Mucosa of stomach (tissue), 1 donor: ENCODE results near the gene PDXDC1.
"Not testable (repeated sequence)": the region's sequence is repeated elsewhere in the genome, so short reads cannot be mapped to it uniquely, and the experiment has no call there.

Source experiments
- H3K27me3 ChIP-seq: one replicate; pipeline ENCODE4 v1.7.0; 2013; ENCODE audit warnings: mild to moderate bottlenecking, low read length; ENCODE audit not compliant: control insufficient read depth, insufficient read depth
- H3K36me3 ChIP-seq: one replicate; pipeline ENCODE4 v1.7.0; 2013; ENCODE audit warnings: low read length; ENCODE audit not compliant: control insufficient read depth, insufficient read depth
- H3K4me1 ChIP-seq: one replicate; pipeline ENCODE4 v1.7.0; 2013; ENCODE audit warnings: mild to moderate bottlenecking, low read length; ENCODE audit not compliant: control insufficient read depth, insufficient read depth
- H3K4me3 ChIP-seq: one replicate; pipeline ENCODE4 v1.7.0; 2013; ENCODE audit warnings: low read length
- H3K9ac ChIP-seq: one replicate; pipeline ENCODE4 v1.7.0; 2013; ENCODE audit warnings: mild to moderate bottlenecking, low read length, moderate library complexity
- H3K9me3 ChIP-seq: one replicate; pipeline ENCODE4 v1.7.0; 2013; ENCODE audit warnings: mild to moderate bottlenecking, low read length, moderate library complexity; ENCODE audit not compliant: control insufficient read depth
- donor health status: Pancreatic carcinoma.

PDXDC1 gene

DNA sequence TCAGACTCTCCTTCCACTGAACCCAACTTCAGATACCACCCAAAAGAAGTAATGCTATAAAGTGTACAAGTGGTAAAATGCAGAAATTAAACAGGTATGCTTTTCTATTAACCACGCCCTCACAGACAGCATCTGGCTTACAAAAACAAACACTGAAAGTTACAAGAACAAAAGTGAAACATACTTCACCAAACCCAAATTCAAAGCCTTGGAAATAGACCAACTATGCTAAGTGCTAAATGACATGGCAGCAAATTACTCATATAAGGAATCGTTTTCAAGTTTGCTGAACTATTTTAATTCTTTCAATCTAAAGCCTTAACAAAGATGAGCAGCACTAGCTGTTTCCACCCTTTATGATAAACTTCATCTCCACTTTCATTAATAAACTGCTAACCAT is 101.3 kb downstream of the PDXDC1 start:
- H3K9ac ChIP-seq, H3K4me1 ChIP-seq, H3K36me3 ChIP-seq, H3K27me3 ChIP-seq, H3K4me3 ChIP-seq, H3K9me3 ChIP-seq: not testable (repeated sequence)

GRCh38 chr16:15080883-15081282 is 106.1 kb downstream of the PDXDC1 start:
- H3K4me3 ChIP-seq, H3K27me3 ChIP-seq, H3K9me3 ChIP-seq, H3K36me3 ChIP-seq, H3K4me1 ChIP-seq, H3K9ac ChIP-seq: not testable (repeated sequence)

DNA sequence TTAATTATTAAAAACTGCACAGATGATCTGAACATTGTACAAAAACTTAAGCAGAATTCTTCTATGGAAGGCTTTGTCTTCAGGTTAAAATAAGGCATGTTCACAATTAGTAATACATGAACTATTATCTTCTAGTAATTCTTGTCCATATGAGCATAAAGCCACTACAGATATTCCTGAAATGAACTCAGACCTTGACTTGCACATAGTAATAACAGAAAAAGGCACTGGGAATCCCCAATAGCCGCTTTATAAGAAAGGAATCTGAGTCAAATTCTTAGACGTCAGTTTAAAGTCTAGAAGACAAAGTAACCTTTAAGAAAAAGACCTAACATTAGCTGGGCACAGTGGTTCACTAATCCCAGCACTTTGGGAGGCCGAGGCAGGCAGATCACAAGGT is 108.0 kb downstream of the PDXDC1 start:
- H3K36me3 ChIP-seq, H3K9me3 ChIP-seq, H3K9ac ChIP-seq, H3K4me3 ChIP-seq, H3K27me3 ChIP-seq, H3K4me1 ChIP-seq: not testable (repeated sequence)

DNA sequence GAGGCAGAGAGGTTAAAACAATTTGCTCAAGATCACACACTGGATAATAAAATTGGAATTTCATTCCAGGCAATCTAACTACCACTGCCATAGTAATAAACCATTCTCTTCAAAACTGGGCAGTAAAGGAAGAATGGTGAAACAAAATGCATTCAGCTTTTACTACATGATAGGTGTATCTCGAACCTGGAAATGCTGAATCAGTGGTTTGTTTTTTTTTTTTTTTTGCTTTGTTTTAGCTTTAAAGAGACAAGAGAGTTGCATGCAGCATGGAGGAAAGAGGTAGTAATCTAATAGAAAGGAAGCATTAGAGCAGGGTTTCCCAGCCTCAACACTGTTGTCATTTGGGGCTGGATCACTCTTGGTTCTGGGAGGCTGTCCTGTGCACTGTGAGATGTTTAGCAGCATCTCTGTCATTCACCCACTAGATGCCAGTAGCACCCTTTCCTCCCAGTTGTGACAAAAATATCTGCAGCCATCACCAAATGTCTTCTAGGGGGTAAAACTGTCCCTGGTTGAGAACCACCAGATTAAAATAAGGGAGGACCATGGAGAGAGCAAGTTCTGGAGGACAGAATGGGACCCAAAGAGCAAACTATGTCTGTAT is 115.9 kb downstream of the PDXDC1 start:
- not testable (repeated sequence) for H3K4me1 ChIP-seq, H3K9ac ChIP-seq, H3K4me3 ChIP-seq, H3K9me3 ChIP-seq, H3K36me3 ChIP-seq, H3K27me3 ChIP-seq

GRCh38 chr16:15093571-15093954 is 118.7 kb downstream of the PDXDC1 start:
- H3K36me3 ChIP-seq, H3K9me3 ChIP-seq, H3K4me1 ChIP-seq, H3K27me3 ChIP-seq: not testable (repeated sequence)
- peak overlapping the region; percentile 83 for H3K9ac ChIP-seq
- H3K4me3 ChIP-seq: peak overlapping the region; percentile 72

DNA sequence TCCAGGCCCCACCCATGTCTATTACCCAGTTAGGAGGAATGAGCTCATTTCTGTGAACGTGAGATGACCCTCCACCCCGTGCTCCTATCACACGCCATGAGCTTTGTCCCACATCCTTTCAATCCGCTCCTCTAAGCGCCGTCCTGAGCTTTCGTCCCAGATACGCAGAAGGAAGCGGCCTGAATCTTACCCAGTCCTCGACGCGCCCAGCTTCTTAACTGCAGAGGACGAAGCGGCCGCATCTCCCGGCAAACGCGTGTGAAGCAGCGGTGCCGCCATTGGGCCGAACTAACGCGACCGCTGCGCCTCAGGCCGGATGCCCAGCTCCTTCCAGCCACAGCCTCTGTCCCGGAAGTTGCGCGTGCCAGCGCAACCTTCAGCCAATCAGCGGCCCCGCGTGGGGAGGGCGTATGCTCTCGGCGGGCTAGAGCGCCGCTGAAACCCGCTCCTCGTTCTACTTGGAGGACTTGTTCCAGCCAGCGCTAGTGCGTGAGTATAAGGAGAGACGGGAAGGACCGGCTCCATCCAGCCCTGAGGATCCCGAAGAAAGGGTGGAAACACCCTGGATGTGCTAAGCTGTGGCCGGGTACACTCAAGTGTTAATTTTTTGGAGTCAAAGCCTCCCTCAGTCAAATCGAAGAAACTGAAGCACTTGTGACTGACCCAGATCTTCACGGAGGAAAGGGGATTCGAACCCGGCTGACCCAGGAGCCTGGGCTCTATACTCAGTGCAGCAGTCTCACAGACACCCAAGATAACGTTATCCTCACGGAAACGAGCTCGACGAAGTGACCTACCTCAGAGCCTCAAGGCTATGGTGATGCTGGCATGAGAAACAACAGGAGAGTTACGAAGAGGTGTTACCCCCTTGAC is 119.4 kb downstream of the PDXDC1 start, which contains the start of gene RRN3:
RRN3 (minus strand) TSS at position 318 of the 873 bp plus-strand sequence; CDS start at position 279, 39 bp downstream.
- H3K27me3 ChIP-seq, H3K4me1 ChIP-seq, H3K36me3 ChIP-seq, H3K9me3 ChIP-seq: not testable (repeated sequence)
- peak within 1 kb of the TSS; percentile 83 for H3K9ac ChIP-seq
- peak within 1 kb of the TSS; percentile 72 for H3K4me3 ChIP-seq

DNA sequence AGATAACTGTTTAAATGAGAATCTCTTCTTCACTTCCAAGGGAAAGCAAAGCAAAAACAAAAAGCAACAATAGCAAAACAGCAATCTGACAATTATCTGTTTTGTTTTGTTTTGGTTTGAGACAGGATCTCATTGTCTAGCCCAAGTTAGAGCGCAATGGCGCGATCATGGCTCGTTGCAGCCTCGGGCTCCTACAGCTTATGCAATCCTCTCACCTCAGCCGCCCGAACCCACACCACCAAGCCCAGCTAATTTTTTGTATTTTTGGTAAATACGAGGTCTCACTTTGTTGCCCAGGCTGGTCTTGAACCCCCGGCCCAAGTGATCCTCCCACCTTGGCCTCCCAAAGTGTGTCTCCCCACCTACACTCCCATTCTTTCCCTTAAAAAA is 121.8 kb downstream of the PDXDC1 start:
- not testable (repeated sequence) for H3K9me3 ChIP-seq

DNA sequence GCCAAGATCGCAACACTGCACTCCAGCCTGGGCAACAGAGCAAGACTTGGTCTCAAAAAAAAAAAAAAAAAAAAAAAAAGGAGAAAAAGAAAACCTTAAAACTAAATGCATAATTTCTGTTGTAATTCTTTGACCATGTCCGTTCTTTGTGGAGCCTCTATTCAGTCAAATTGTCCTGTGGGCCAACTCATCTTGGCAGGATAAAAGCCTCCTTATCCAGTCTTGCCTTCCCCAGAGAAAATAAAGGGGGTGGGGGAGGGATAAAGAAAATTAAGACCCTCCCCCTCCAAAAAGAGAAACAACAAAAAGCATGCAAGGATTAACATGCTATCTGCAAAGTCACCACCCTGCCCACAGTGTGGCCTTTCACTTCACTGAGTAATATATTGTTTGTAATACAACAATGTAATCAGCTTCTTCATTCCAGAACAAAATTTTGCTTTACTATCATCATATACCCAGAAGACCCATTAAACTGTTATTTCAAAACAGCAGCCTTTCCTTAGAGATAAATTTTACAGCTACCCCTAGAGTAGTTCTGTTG is 124.6 kb downstream of the PDXDC1 start:
- H3K36me3 ChIP-seq, H3K9ac ChIP-seq, H3K27me3 ChIP-seq, H3K4me3 ChIP-seq, H3K4me1 ChIP-seq, H3K9me3 ChIP-seq: not testable (repeated sequence)

More for the DNA sequence above, 121.8 kb downstream of the PDXDC1 start:
- not testable (repeated sequence) for H3K9ac ChIP-seq, H3K4me1 ChIP-seq, H3K36me3 ChIP-seq, H3K27me3 ChIP-seq, H3K4me3 ChIP-seq

DNA sequence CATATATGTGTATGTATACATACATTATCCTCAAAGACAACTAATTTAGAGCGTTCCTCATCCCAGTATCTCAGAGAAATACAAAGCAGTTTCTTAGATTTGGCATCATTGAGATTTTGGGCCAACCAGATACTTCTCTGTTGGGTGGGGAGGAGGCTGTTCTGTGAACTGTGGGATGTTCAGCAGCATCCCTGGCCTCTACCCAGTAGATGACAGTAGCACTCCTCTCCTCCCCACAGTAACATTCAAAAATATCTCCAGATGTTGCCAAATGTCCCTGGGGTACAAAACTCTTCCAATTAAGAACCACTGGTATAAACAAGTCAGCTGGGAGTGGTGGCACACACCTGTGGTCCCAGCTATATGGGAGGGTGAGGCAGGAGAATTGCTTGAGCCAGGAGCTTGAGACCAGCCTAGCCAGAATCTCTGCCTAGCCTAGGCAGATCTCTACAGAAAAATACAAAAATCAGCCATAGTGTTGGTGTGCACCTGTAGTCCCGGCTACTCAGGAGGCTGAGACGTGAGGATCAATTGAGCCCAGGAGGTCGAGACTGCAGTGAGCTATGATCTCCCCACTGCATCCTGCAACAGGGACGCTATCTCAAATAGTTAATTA is 125.7 kb downstream of the PDXDC1 start:
- not testable (repeated sequence) for H3K9ac ChIP-seq, H3K9me3 ChIP-seq, H3K4me3 ChIP-seq, H3K27me3 ChIP-seq, H3K4me1 ChIP-seq, H3K36me3 ChIP-seq

DNA sequence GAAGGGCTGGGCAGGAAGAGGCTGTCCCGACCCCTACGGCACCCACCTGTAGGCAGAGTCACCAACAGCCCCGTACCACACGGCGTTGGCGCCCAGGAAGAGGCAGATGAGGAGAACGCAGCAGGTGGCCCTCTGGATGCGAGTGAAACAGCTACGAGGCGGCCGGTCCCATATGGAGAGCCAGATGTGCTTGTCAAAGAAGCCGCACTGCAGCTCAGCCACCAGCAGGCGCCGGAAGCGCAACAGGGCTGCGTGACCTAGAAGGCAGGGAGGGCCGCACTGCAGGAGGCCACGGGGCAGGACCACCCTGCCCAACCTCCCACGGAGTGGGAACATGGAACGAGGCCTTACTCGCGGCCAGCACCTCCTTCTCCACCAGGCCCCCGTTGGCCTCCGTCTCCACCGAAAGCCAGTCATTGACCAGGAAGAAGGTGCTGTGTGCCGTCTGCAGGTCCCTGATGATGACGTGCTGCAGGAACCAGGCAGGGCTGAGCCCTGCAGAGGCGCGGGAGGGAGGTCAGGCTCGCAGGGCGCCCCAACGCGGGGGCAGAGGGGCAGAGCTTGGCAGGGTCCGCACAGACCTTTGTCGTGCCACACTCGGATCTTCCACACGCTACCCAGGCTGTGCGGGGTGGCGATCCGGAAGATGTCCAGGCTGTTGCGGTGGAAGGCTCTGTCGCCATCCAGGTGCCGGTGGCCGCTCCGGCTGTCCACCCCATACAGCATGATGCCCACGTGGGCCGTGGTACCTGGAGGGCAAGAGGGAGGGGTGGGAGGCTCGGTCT is 153.0 kb downstream of the PDXDC1 start:
- not testable (repeated sequence) for H3K9me3 ChIP-seq, H3K4me3 ChIP-seq, H3K27me3 ChIP-seq, H3K4me1 ChIP-seq, H3K9ac ChIP-seq, H3K36me3 ChIP-seq

DNA sequence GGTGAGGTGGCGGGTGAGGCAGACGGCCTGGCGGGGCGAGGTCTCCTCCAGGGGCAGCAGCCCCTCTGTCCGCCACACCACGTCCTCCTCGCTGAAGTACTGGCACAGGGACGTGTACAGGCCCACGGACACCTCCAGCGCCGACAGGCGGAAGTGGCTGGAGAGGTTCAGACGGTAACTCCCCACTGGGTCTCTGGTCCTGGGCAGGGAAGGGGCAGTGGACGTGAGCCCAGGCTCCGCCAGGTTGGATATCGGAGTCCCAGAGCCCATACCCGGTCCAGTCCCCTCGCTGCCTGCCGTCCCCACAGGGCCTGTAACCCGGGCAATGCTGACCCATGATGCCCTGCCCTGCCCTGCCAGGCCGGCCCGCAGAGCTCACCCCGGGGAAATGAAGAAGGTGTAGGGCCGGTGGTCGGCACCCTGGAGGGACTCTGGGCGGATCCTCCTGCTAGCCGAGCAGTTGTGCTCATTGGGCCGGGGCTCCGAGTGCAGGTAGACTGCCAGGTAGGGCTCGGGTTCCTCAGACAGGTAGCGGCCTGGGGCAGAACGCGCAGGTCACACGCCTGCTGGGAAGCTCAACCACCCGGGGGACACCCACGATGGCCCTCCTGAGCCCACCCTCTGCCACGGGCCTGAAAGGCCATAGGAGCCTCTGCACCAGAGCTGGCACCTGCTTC is 155.6 kb downstream of the PDXDC1 start:
- not testable (repeated sequence) for H3K36me3 ChIP-seq, H3K4me3 ChIP-seq, H3K9me3 ChIP-seq, H3K27me3 ChIP-seq, H3K4me1 ChIP-seq, H3K9ac ChIP-seq
